ENCODE results near the gene GEMIN4. TPM values are rescaled to one million over a fixed set of nuclear protein-coding genes. Genes with fewer than 3 reads are reported as not detected.
A peak's percentile ranks its signal among the peaks of the same experiment; 100 is the strongest.
"Not testable (repeated sequence)": the region's sequence is repeated elsewhere in the genome, so short reads cannot be mapped to it uniquely, and the experiment has no call there.

Gene GEMIN4
- total RNA-seq, 1 experiment from 2014 or later = 29.4 TPM

DNA sequence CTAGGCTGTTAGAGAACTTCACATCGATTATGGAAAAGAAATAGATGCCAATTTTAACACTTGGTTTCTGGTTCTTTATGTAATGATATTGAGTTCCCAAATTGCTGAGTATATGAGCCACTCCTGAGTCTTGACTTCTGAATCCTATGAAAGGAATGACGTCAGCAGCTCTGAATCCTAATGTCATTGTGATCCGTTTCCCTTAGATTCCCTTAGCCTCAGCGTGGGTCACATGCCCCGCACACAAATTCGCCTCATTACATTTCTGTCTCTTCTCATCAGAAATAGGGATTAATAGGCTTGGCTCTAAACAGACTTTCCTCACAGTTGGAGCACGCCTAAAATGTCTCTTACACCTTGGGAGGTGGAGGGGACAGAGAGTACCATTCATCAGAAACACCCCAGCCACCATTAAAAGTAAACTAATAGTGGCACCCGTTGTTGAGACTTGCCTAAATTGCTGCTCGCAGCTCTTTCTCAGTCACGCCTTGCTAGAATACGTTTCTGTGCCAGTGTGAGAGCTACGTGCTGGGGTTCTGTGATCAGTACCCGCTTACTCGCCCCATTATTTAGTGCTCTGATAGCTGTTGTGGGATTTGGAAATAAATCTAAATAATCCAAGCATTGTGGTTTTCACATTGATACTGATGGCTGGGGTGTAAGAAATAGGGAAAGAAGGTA is 37.2 kb upstream of the GEMIN4 start:
- DNase-seq = no peak
- Histone ChIP-seq H3K27me3 (ENCODE audit: control insufficient read depth, insufficient read depth, low read length) (no peaks in the 10 kb centered on the region), H3K36me3 (replicated peaks; ENCODE audit: control insufficient read depth, insufficient read depth, low read length) (peaks cover 11% of the 10 kb centered on the region), H3K4me3 (ENCODE audit: insufficient read depth, low read depth, low read length) (no peak overlapping the region)

DNA sequence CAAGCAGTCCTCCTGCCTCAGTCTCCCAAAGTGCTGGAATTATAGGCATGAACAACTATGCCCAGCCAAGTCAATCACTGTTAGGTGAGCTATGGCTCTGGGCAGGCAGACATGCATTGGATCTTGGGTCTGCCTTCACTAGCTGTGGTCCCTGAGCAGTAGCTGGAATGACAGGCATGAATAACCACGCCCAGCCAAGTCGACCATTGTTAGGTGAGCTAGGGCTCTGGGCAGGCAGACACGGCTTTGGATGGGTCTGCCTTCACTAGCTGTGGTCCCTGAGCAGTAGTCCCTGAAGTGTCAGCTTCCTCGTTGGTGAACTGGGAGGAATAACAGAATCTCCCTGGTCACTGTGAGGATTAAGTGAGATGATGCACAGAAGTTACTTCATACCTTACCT is 36.5 kb upstream of the GEMIN4 start:
- no peak overlapping the region for H3K4me3 ChIP-seq (ENCODE audit: insufficient read depth, low read depth, low read length)
- peaks cover 11% of the 10 kb centered on the region for H3K36me3 ChIP-seq (replicated peaks; ENCODE audit: control insufficient read depth, insufficient read depth, low read length)
- no peaks in the 10 kb centered on the region for H3K27me3 ChIP-seq (ENCODE audit: control insufficient read depth, insufficient read depth, low read length)
- DNase-seq = no peak

DNA sequence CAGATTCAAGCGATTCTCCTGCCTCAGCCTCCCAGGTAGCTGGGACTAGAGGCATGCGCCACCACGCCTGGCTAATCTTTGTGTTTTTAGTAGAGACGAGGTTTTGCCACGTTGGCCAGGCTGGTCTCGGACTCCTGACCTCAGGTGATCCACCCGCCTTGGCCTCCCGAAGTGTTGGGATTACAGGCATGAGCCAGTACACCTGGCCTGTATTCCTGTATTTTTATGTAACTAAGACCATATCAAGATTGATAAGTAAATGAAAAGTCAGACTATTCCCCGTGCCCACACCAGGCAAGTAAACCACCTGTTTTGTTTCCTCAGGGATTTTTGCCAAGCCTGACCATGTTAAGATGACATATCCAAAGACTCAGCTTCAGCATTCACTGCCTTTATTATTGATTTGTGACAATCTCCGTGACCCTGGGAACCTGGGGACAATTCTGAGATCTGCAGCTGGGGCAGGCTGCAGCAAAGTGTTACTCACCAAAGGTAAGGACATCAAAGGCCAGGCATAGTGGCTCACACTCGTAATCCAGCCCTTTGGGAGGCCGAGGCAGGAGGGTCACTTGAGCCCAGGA is 35.7 kb upstream of the GEMIN4 start:
- H3K36me3 ChIP-seq (replicated peaks; ENCODE audit: control insufficient read depth, insufficient read depth, low read length) = peaks cover 11% of the 10 kb centered on the region
- no peak overlapping the region for H3K4me3 ChIP-seq (ENCODE audit: insufficient read depth, low read depth, low read length)
- no peak for DNase-seq
- no peaks in the 10 kb centered on the region for H3K27me3 ChIP-seq (ENCODE audit: control insufficient read depth, insufficient read depth, low read length)

DNA sequence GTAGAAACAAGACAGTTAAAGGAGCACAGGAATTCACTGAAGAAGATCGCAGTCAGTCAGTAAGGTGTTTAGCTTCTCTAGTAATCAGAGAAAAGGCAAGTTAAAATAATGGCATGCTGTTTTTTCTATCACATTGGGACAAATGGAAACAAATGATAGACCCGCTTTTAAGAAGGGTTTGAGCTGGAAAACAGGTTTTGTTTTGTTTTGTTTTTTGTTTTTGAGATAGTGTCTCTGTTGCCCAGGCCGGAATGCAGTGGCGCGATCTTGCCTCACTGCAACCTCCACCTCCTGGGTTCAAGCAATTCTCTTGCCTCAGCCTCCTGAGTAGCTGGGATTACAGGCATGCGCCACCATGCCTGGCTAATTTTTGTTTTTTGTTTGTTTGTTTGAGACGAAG is 33.8 kb upstream of the GEMIN4 start:
- not testable (repeated sequence) for H3K36me3 ChIP-seq (replicated peaks; ENCODE audit: control insufficient read depth, insufficient read depth, low read length); H3K4me3 ChIP-seq (ENCODE audit: insufficient read depth, low read depth, low read length); H3K27me3 ChIP-seq (ENCODE audit: control insufficient read depth, insufficient read depth, low read length); DNase-seq

DNA sequence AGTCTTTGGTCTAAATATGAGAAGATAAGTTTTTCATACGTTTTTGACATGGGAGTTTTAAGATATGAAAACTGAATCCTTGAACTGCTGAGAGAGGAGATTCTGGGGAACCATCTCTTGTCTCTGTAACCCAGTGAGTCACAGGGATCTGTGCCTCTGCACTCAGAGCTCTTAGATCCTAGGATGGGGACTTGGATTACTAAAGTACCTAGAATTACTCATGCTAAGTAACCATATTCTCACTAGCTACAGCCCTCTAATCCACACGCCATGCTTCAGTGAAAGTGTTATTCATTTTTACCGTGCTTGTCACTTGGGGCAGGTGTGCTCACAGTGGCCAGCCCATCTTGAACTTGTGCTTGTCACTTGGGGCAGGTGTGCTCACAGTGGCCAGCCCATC is 32.1 kb upstream of the GEMIN4 start:
- Histone ChIP-seq H3K27me3 (ENCODE audit: control insufficient read depth, insufficient read depth, low read length) (no peaks in the 10 kb centered on the region), H3K36me3 (replicated peaks; ENCODE audit: control insufficient read depth, insufficient read depth, low read length) (peaks cover 6% of the 10 kb centered on the region), H3K4me3 (ENCODE audit: insufficient read depth, low read depth, low read length) (no peak overlapping the region)
- DNase-seq = no peak

DNA sequence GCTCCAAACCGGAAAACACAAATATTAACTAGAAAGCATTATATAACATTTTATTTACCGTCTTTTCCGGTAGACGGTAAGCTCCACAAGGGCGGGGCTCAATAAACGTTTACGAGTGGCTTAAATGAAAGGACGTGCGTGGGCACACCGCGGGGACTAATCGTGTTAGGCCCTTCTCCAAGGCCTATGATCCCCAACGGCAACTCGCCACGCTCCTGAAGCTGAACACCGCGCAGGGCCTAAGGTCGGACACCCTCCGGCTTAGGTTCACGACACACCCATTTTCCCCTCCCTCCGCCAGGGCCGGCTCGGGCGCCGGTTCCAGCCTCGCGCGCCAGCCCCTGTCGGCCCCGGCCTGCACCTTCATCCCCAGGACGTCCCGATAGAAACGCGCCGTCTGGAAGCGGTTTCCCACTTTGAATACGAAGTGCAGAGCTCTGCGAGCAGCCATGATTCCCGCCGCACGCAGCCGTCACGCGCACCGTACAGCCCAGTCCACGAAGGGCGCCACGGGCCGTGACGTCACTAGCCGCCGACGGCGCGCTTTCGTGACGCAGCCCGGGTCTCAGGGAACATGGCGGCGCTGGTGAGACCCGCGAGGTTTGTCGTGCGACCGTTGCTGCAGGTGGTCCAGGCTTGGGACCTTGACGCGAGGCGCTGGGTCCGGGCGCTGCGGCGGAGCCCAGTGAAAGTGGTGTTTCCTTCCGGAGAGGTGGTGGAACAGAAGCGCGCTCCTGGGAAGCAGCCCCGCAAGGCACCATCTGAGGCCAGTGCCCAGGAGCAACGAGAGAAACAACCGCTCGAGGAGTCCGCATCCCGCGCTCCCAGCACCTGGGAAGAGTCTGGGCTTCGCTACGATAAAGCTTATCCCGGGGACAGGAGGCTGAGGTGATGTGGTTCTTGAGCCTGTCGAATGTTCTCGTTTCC is 30.0 kb upstream of the GEMIN4 start, which contains the start of the genes GLOD4 and MRM3:
TSS of gene GLOD4 (minus strand) at position 476 of the 927 bp plus-strand sequence. CDS start at position 451, 25 bp downstream.
TSS of gene MRM3 (plus strand) at position 549 of the 927 bp plus-strand sequence. CDS start at position 575, 26 bp downstream.
- no peaks in the 10 kb centered on the region for H3K27me3 ChIP-seq (ENCODE audit: control insufficient read depth, insufficient read depth, low read length)
- H3K36me3 ChIP-seq (replicated peaks; ENCODE audit: control insufficient read depth, insufficient read depth, low read length) = peaks cover 12% of the 10 kb centered on the region
- H3K4me3 ChIP-seq (ENCODE audit: insufficient read depth, low read depth, low read length) = peak within 1 kb of the TSS; percentile 98
- DNase-seq = peak; percentile 96

DNA sequence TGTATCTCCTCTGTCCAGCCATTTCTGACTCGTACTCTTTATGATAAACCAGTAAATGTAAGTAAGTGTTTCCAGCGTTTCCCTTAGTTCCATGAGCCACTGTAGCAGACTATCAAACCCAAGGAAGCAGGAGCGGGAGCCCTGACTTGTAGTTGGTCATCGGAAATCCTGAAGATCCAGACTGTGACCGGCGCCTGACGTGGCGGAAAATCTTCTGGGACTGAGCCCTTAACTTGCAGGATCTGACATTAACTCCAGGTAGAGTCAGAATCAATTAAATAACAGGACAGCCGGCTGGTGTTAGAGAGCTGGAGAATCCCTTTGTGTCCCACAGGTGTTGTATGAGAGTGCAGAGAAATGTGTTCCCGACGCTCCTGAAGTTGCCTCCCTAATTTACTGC is 26.0 kb upstream of the GEMIN4 start:
- DNase-seq = no peak
- Histone ChIP-seq H3K36me3 (replicated peaks; ENCODE audit: control insufficient read depth, insufficient read depth, low read length) (peaks cover 23% of the 10 kb centered on the region), H3K27me3 (ENCODE audit: control insufficient read depth, insufficient read depth, low read length) (no peaks in the 10 kb centered on the region), H3K4me3 (ENCODE audit: insufficient read depth, low read depth, low read length) (no peak overlapping the region)

DNA sequence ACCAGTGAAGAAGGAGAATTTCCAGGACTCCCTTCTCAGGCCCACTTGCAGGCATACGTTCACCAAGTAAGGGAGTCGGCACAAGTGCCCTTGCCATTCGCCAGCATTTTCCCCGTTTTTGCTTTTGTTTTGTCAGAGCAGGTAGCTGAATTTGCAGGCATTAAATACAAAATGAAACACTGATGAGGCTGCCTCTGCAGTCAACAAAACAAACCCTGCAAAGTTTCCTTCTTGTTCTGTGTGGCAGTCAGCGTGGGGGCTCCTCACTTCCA is 22.2 kb upstream of the GEMIN4 start:
- Histone ChIP-seq H3K27me3 (ENCODE audit: control insufficient read depth, insufficient read depth, low read length) (no peaks in the 10 kb centered on the region), H3K4me3 (ENCODE audit: insufficient read depth, low read depth, low read length) (no peak overlapping the region), H3K36me3 (replicated peaks; ENCODE audit: control insufficient read depth, insufficient read depth, low read length) (peaks cover 43% of the 10 kb centered on the region)
- no peak for DNase-seq

DNA sequence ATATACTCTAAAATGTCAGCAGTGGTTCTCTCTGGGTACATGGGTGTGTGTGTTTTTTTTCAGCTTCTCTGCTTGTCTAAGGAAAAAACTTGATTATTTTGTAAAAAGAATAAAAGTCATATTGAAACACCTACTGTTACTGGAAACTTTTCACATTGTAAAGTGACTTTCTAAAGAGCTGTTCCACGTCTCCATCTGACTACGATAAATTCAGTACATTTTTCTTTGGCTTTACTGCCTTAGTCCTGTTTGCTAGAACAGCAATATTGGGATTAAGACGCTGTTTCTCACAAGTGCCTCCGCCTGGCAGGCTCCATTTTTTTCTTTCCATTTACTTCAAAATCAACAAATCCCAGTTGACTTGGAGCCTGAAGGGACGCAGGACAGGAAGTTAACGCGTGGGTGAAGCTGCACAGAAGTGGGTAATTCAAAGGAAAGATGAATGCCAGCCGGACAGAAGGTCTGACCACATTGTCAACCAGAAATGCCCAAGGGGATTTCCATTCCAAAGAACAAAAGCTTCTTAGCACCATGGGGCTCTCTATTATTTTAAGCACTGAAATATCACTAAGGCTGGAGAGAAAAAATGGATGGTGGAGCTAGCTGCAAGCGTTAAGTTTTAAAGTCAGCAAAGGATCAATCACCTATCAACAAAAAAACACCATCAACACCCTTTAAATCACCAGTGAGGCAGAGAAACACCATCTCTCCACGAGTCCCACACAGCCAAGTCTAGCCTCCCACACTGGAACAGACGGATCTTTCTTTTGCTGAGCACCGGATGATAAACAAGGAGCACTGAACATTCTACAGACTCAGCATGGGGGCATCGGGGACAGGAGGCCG is 21.6 kb upstream of the GEMIN4 start:
- H3K36me3 ChIP-seq (replicated peaks; ENCODE audit: control insufficient read depth, insufficient read depth, low read length) = peaks cover 45% of the 10 kb centered on the region
- no peak for DNase-seq
- H3K4me3 ChIP-seq (ENCODE audit: insufficient read depth, low read depth, low read length) = no peak overlapping the region
- H3K27me3 ChIP-seq (ENCODE audit: control insufficient read depth, insufficient read depth, low read length) = no peaks in the 10 kb centered on the region

DNA sequence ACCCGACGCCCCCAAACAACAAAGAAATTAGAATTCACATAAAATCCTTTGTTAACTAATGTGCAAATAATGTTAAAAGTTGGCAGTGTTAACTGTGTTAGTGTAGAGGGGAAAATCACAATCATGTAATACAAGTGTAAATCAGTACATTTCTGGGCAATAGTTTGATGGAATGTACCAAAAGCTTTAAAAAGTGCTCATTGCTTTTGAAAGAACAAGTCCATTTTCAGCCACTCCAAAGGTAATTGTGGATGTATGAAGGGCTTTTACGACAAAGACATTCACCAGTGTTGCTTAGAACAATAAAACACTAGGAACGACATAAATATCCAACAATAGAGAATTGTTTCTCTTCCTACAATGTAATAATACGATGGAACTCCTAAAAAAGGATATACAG is 21.0 kb upstream of the GEMIN4 start:
- no peaks in the 10 kb centered on the region for H3K27me3 ChIP-seq (ENCODE audit: control insufficient read depth, insufficient read depth, low read length)
- peaks cover 41% of the 10 kb centered on the region for H3K36me3 ChIP-seq (replicated peaks; ENCODE audit: control insufficient read depth, insufficient read depth, low read length)
- no peak overlapping the region for H3K4me3 ChIP-seq (ENCODE audit: insufficient read depth, low read depth, low read length)
- DNase-seq = no peak

DNA sequence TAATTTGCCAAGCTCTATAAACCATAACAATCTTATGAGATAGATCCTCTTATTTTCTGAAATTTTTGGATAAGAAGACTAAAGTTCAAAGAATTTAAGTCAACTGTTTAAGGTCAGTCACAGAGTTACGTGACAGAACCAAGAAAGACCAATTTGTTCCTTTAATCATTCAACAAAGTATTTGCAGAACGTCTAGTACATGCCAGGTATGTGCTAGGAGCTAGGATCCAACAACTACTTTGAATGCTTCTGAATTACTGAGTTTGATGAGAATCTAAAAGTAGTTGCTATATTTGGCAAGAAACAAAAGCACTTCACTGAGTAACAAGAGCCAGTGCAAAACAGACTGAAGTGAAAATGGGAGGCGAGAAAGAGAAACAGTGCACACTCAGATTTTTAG is 15.0 kb upstream of the GEMIN4 start:
- Histone ChIP-seq H3K36me3 (replicated peaks; ENCODE audit: control insufficient read depth, insufficient read depth, low read length) (peaks cover 26% of the 10 kb centered on the region), H3K4me3 (ENCODE audit: insufficient read depth, low read depth, low read length) (no peak overlapping the region), H3K27me3 (ENCODE audit: control insufficient read depth, insufficient read depth, low read length) (no peaks in the 10 kb centered on the region)
- no peak for DNase-seq

DNA sequence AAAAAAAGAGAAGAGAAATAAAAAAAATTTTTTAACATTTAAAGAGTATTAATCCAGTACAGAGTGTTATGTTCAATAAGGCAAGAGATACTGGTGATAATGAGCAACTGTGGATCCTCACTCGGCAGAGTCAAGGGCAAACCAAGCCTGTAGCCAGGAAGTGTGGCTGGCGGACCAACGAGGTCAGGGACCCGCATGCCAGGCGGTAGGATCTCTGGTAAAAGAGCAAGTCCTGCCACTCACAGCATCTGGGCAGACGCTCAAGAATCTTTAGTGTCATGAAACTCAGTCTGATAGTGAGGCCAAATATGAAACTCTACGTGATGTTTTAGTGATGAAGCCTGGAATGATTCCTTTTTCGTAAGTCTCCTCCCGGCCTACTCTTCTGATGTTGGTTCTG is 8.3 kb upstream of the GEMIN4 start:
- DNase-seq = no peak
- Histone ChIP-seq H3K36me3 (replicated peaks; ENCODE audit: control insufficient read depth, insufficient read depth, low read length) (peaks cover 12% of the 10 kb centered on the region), H3K27me3 (ENCODE audit: control insufficient read depth, insufficient read depth, low read length) (no peaks in the 10 kb centered on the region), H3K4me3 (ENCODE audit: insufficient read depth, low read depth, low read length) (no peak overlapping the region)

DNA sequence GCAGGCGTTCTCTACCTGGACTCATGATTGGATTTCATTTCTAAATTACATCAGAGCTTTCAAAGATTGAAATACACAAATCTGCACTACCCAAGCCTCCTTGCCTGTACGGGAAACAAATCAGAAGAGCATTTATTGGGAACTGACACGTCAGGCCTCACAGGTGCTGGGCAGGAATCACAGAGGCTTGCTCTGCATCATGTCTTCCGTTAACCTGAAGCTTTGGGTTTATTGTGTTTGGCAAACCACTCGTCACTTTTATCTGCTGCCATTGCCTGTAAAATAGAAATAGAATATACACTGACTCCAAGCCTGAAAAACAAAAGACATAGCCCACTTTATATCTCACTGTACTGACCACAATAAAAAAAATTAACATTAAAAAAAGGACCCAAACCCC is 7.9 kb upstream of the GEMIN4 start:
- H3K27me3 ChIP-seq (ENCODE audit: control insufficient read depth, insufficient read depth, low read length) = no peaks in the 10 kb centered on the region
- peaks cover 12% of the 10 kb centered on the region for H3K36me3 ChIP-seq (replicated peaks; ENCODE audit: control insufficient read depth, insufficient read depth, low read length)
- no peak for DNase-seq
- no peak overlapping the region for H3K4me3 ChIP-seq (ENCODE audit: insufficient read depth, low read depth, low read length)

DNA sequence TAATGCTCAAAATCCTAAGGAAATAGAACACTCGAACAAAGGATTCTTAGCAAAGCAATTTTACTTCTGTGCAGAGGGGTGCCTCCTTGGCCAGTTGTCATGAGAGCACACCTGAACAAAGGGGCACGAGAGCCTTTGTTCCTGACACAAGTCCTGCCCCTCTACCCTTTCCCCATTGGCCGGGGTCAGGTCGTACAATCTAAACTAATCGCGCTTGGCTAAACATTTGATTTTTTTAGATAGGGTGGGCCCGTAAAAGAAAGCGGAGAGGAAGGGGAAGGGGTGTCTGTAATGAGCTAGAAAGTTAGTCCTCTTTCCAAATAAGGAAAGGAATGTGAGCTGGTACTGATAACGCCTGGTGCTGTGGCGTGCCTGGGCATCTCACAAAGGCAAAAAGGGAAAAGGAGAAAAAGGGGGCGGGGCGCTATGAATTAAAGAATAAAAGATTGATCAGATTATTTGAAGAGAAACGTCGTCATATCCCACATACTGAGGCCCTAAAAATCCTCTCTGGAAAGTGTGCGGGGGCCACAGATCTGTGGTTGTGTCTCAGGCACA is 4.0 kb upstream of the GEMIN4 start:
- not testable (repeated sequence) for H3K4me3 ChIP-seq (ENCODE audit: insufficient read depth, low read depth, low read length); H3K27me3 ChIP-seq (ENCODE audit: control insufficient read depth, insufficient read depth, low read length); DNase-seq; H3K36me3 ChIP-seq (replicated peaks; ENCODE audit: control insufficient read depth, insufficient read depth, low read length)
